GM21528 (cell line): ENCODE data around the gene ZDBF2.
"Not testable (repeated sequence)": the region's sequence is repeated elsewhere in the genome, so short reads cannot be mapped to it uniquely, and the experiment has no call there.

Experiments used
- ATAC-seq: cut with Tn5 transposase; IDR thresholded peaks from one replicate; pipeline ENCODE4 v1.9.1; 2021; ENCODE audit warnings: mild to moderate bottlenecking, moderate library complexity; ENCODE audit not compliant: unreplicated experiment, low FRiP score

The ZDBF2 gene

GRCh38 chr2:206274434-206275311 lies at the start of gene ZDBF2:
TSS of gene ZDBF2 (plus strand) at chr2:206274663. CDS start at chr2:206281850, 7,187 bp downstream.
- ATAC-seq, result peak; percentile 88

- ATAC-seq, result peak; percentile 83
Observed at GRCh38 chr2:206225435-206226232, 48.8 kb upstream of the ZDBF2 start.

GRCh38 chr2:206228636-206229035 lies 45.8 kb upstream of the ZDBF2 start:
- ATAC-seq, result not testable (repeated sequence)

- no peak for ATAC-seq
Observed at GRCh38 chr2:206229642-206230041, 44.8 kb upstream of the ZDBF2 start.

- ATAC-seq, result no peak
Observed at GRCh38 chr2:206230060-206230762, 44.3 kb upstream of the ZDBF2 start.

GRCh38 chr2:206231669-206232286 lies 42.7 kb upstream of the ZDBF2 start:
- ATAC-seq, result no peak

- ATAC-seq, result no peak
Observed at GRCh38 chr2:206232287-206233035, 42.0 kb upstream of the ZDBF2 start.

- ATAC-seq, result no peak
Observed at GRCh38 chr2:206239157-206239556, 35.3 kb upstream of the ZDBF2 start.

- no peak for ATAC-seq
Observed at GRCh38 chr2:206240327-206240726, 34.1 kb upstream of the ZDBF2 start.

- no peak for ATAC-seq
Observed at GRCh38 chr2:206241736-206242135, 32.7 kb upstream of the ZDBF2 start.

- peak; percentile 61 for ATAC-seq
Observed at GRCh38 chr2:206245265-206245672, 29.2 kb upstream of the ZDBF2 start.

- peak; percentile 46 for ATAC-seq
Observed at GRCh38 chr2:206250041-206250897, 24.2 kb upstream of the ZDBF2 start.

- ATAC-seq, result no peak
Observed at GRCh38 chr2:206253125-206253776, 21.2 kb upstream of the ZDBF2 start.

GRCh38 chr2:206253777-206254166 lies 20.7 kb upstream of the ZDBF2 start:
- ATAC-seq, result no peak

GRCh38 chr2:206255003-206255402 lies 19.5 kb upstream of the ZDBF2 start:
- ATAC-seq, result no peak

- ATAC-seq, result no peak
Observed at GRCh38 chr2:206256706-206257205, 17.7 kb upstream of the ZDBF2 start.

- ATAC-seq, result no peak
Observed at GRCh38 chr2:206257350-206257749, 17.1 kb upstream of the ZDBF2 start.

- ATAC-seq, result no peak
Observed at GRCh38 chr2:206257861-206258260, 16.6 kb upstream of the ZDBF2 start.
